ENCODE measurements around the gene PTGER1. TPM values are rescaled to one million over a fixed set of nuclear protein-coding genes. Genes with fewer than 3 reads are reported as not detected.

Gene PTGER1
- total RNA-seq, 1 donor from 2014 or later: not detected

DNA sequence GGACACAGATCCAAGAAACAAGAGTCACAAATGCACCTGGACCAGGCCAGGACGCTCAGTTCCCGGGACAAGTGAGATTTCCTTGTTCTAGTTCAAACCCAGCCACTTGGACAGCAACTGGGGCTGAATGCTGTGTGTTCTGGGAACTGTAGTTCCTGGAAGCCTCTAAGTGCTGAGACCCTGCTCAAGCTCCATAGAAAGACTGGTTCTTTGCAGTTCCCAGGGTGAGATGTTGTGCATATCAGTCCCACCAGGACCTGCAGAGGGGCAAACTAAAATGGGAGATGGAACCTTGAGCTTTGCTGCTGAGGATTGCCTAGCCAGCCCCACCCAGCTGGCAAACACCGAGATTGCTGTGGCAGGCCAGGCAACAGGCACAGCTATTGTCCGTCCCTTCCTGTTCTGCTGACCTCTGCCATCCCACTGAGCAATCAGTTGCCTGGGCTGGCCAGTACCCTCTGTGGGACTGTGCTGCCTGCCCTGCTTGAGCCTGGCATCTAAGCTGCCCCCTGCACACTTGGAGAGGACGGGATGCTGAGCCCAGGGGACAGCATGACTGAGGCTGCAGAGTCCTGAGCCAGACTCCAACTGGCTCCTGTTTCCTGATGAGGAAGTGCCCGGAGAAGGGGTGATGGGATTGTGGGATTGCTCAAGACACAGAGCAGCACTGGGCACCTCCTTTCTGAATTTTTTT lies 22.2 kb upstream of the PTGER1 start:
- Histone ChIP-seq H3K27me3 (no peaks in the 10 kb centered on the region), H3K4me3 (no peak overlapping the region), H3K36me3 (no peaks in the 10 kb centered on the region), H3K9me3 (no peaks in the 10 kb centered on the region), H3K27ac (peak overlapping the region; percentile 77), H3K4me1 (peaks cover 53% of the 10 kb centered on the region)
- TF ChIP-seq POLR2AphosphoS5 (IDR thresholded peaks at IDR 0.05; ENCODE audit: insufficient read depth in 1 of 2, low read depth in 1 of 2): peak; percentile 15 to 20
- no peak for TF ChIP-seq POLR2A (IDR thresholded peaks at IDR 0.05)
- DNase-seq (ENCODE audit: extremely low spot score in 2 of 2): no peak
- intact Hi-C loops (cut with DNase I): no loop called here

DNA sequence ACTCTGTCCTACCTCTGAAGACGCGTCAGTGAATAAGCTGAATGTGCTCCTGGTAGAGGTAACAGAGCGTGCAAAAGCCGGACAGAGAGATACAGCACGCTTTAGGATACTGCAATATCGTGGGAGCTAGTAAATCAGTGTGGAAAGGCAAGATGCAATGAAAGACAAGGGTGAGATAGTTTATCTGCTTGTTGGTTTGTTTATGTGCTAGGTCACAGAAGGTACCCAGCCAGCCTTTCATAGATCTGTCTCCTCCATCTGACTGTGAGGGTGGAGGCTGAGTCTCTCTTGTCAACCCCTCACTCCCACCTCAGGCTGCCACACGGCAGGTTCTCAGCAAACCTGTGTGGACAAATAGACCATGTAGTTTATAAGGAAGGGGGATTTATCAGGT lies 21.7 kb upstream of the PTGER1 start:
- Histone ChIP-seq H3K27ac (peak overlapping the region; percentile 77), H3K27me3 (no peaks in the 10 kb centered on the region), H3K4me3 (peak overlapping the region; percentile 87 to 88), H3K4me1 (peaks cover 54% of the 10 kb centered on the region), H3K9me3 (no peaks in the 10 kb centered on the region), H3K36me3 (no peaks in the 10 kb centered on the region)
- intact Hi-C loops (cut with DNase I): no loop called here
- TF ChIP-seq POLR2AphosphoS5 (IDR thresholded peaks at IDR 0.05; ENCODE audit: insufficient read depth in 1 of 2, low read depth in 1 of 2): no peak
- no peak for TF ChIP-seq CTCF (IDR thresholded peaks at IDR 0.05)
- no peak for TF ChIP-seq POLR2A (IDR thresholded peaks at IDR 0.05)
- DNase-seq (ENCODE audit: extremely low spot score in 2 of 2): no peak

- Histone ChIP-seq H3K4me1 (peaks cover 54% of the 10 kb centered on the region), H3K4me3 (peak within 1 kb of the TSS; percentile 87 to 88), H3K27me3 (no peaks in the 10 kb centered on the region), H3K36me3 (peaks cover 0 to under 1% of the 10 kb centered on the region in 2 donors), H3K27ac (peak within 1 kb of the TSS; percentile 77), H3K9me3 (no peaks in the 10 kb centered on the region)
- DNase-seq (ENCODE audit: extremely low spot score in 2 of 2): peak in 1 of 2 donors; percentile 98
- intact Hi-C loops (cut with DNase I): no loop called here
- TF ChIP-seq POLR2A (IDR thresholded peaks at IDR 0.05) (peak in 1 of 2 donors; percentile 51), CTCF (IDR thresholded peaks at IDR 0.05) (no peak), POLR2AphosphoS5 (IDR thresholded peaks at IDR 0.05; ENCODE audit: insufficient read depth in 1 of 2, low read depth in 1 of 2) (peak; percentile 79 to 86)
These were observed 21.1 kb upstream of the PTGER1 start, which contains the start of gene GIPC1 for GRCh38 chr19:14496029-14496833. Gene GIPC1, minus strand, starts transcription at chr19:14496127. Its CDS starts 13,151 bp downstream, at chr19:14482976.

- H3K27ac ChIP-seq: peak overlapping the region; percentile 77
- H3K4me1 ChIP-seq: peaks cover 54% of the 10 kb centered on the region
- TF ChIP-seq CTCF (IDR thresholded peaks at IDR 0.05) (no peak), POLR2A (IDR thresholded peaks at IDR 0.05) (no peak), POLR2AphosphoS5 (IDR thresholded peaks at IDR 0.05; ENCODE audit: insufficient read depth in 1 of 2, low read depth in 1 of 2) (no peak)
- intact Hi-C loops (cut with DNase I): no loop called here
- H3K27me3 ChIP-seq: no peaks in the 10 kb centered on the region
- peaks cover 0 to 6% of the 10 kb centered on the region in 2 donors for H3K36me3 ChIP-seq
- H3K9me3 ChIP-seq: no peaks in the 10 kb centered on the region
- H3K4me3 ChIP-seq: peak overlapping the region; percentile 87 to 88
- no peak for DNase-seq (ENCODE audit: extremely low spot score in 2 of 2)
These were observed 20.5 kb upstream of the PTGER1 start for GRCh38 chr19:14495672-14496028.

DNA sequence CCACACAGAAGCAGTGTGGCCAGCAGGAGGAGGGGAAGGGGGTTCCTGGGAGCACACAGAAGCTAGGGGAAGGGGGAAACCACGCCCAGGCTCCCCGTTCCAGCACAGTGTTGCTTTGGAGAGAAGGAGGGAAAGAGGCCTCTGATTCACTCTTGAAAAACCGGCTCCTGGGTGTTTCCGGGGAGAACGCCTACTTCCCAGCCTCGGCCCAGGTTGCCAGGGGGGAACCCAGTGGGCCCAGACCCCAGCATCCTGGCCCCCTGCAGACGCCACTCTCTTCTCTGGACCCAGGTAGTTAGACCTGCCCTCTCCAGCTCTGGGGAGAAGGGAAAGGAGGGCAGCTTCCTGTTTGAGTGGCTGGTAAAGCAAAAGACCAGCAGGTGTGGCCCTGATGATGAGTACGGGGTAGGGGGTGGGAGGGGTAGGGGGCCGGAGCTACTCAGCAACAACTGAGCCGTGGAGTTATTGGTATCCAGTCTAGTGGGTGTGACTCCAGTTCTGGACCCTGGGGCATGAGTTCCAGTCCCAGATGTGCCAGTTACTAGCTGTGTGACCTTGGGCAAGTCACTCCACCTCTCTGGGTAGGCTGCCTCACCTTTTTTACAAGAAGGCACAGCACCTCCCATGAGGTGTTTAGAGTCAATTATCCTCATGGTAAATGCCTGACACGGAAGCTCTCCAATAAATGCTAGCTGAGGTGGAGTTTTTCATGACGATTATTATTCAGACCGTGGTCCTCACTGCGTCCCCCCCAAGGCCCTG lies 19.9 kb upstream of the PTGER1 start:
- Histone ChIP-seq H3K4me1 (peaks cover 54% of the 10 kb centered on the region), H3K27ac (peak overlapping the region; percentile 77), H3K4me3 (peak overlapping the region; percentile 87 to 88), H3K27me3 (no peaks in the 10 kb centered on the region), H3K9me3 (no peaks in the 10 kb centered on the region), H3K36me3 (peaks cover 0 to 11% of the 10 kb centered on the region in 2 donors)
- TF ChIP-seq CTCF (IDR thresholded peaks at IDR 0.05) (no peak), POLR2AphosphoS5 (IDR thresholded peaks at IDR 0.05; ENCODE audit: insufficient read depth in 1 of 2, low read depth in 1 of 2) (no peak), POLR2A (IDR thresholded peaks at IDR 0.05) (no peak)
- intact Hi-C loops (cut with DNase I): no loop called here
- no peak for DNase-seq (ENCODE audit: extremely low spot score in 2 of 2)

Measured in vagina (tissue), 2 donors.